GM19372 (cell line): ENCODE data around the gene MESP1.

Source experiments
- ATAC-seq: cut with Tn5 transposase; IDR thresholded peaks from one replicate; pipeline ENCODE4 v1.9.1; 2021; ENCODE audit warnings: mild to moderate bottlenecking, low read depth, moderate library complexity; ENCODE audit not compliant: unreplicated experiment

The MESP1 gene

GRCh38 chr15:89760303-89761008, 9.4 kb upstream of the MESP1 start:
- no peak for ATAC-seq

GRCh38 chr15:89759835-89760234, 8.8 kb upstream of the MESP1 start:
- no peak for ATAC-seq

DNA sequence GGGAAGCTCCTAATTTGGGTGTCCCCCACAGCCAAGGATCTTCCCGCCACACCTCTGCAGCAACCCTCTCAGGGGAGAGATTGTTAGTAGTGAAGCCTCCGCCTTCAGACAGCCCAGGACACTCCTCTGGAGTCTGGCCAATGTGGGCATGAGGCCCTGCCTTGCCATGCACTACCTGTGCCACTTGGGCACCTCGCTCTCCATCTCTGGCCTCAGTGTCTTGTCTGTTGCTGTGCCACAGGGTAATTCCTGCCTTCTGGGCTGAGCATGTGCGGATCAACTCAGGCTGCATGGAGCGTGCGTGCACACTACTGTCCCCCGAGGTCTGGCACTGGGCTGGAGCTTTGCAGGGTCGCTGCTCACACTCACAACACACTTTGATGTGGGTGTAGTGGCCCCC, 7.9 kb upstream of the MESP1 start:
- ATAC-seq, result no peak

GRCh38 chr15:89758283-89758682, 7.2 kb upstream of the MESP1 start:
- no peak for ATAC-seq

- no peak for ATAC-seq
Measured at GRCh38 chr15:89756897-89757296, 5.8 kb upstream of the MESP1 start.

- no peak for ATAC-seq
Measured at GRCh38 chr15:89755701-89756100, 4.7 kb upstream of the MESP1 start.

- ATAC-seq, result no peak
Measured at GRCh38 chr15:89754361-89755154, 3.5 kb upstream of the MESP1 start.

DNA sequence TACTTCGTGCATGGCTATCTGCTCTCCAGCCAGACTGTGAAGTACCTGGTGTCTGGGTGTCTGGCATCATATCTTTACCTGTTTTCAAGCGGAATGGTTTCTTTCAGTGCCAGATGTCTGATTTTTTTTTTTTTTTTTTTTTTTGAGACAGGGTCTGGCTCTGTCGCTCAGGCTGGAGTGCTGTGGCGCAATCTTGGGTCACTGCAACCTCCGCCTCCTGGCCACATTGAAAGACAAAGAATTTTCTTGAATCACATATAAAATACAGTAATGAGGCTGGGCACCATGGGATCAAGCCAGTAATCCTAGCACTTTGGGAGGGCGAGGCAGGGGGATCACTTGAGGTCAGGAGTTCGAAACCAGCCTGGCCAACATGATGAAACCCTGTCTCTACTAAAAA, 2.8 kb upstream of the MESP1 start:
- ATAC-seq, result no peak

GRCh38 chr15:89751748-89752147, 699 bp upstream of the MESP1 start:
- ATAC-seq, result no peak

- no peak for ATAC-seq
Measured at GRCh38 chr15:89749951-89750559, 994 bp downstream of the MESP1 start.

DNA sequence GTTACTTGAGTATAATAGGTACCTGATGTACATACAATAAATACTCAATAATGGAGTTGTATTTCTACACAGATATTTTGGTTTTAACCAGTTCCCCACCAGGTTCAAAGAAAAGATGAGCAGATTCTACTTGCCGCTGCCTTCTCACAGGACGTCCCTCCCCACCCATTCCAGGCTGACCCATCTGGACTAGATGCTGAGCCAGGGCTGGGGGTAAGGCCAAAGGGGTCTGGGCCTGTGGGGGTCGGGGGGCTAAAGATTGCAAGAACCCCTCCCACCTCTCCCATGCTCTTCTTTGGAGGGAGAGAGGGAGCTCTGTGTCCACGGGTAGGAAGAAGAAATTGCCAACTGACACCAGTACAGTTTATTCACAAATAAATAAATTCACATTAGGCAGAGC, 1.5 kb downstream of the MESP1 start:
- ATAC-seq, result no peak

DNA sequence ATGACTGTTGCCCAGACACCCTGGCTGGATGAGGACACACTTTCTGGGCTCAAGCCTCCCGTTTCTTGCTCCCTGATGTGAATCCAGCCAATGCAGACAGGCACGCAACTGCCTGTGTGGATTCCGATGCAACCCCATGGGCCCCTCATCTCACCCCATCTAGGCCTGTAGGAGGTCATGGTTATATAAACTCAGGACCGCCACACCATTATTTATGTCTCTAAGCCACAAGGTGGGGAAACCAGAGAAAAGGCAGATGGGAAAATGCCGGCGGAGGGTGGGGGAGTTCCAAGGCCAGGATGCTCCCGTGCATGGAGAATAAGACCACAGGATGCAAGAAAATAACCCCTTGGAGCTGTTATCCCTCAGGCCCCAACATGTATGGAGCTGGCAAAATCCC, 2.0 kb downstream of the MESP1 start:
- no peak for ATAC-seq

- ATAC-seq, result no peak
Measured at GRCh38 chr15:89747708-89748682, 3.1 kb downstream of the MESP1 start.

- ATAC-seq, result no peak
Measured at GRCh38 chr15:89746386-89746780, 4.7 kb downstream of the MESP1 start.

DNA sequence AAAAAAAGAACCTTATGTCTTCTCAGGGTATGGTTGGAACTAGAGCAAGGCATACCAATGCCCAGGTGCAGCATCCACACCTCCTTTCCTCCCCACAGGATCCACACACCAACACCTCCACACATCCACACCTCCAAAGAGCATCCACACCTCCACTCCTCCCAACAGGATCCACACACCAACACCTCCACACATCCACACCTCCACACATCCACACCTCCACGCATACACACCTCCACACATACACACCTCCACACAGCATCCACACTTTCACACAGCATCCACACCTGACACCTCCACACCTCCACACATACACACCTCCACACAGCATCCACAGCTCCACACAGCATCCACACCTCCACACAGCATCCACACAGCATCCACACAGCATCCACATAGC, 5.3 kb downstream of the MESP1 start:
- ATAC-seq, result no peak

DNA sequence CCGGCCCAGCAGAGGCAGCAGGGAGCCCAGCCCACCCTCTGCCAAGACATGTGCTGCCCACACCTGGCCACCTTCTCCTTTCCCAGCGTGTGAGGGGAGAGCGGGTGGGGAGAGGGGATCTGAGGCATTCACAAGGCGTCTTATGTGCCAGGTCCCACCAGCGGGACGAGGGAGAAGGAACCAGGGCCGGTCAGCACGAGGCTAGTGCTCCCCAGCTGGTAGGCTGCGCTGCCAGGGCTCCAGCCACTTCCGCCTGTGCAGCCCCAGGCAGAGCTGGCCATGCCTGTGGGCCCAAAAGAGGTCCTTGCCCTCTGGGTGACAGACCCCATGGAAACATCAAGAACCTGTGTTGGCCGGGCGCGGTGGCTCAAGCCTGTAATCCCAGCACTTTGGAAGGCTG, 5.9 kb downstream of the MESP1 start:
- no peak for ATAC-seq

GRCh38 chr15:89743594-89743993, 7.5 kb downstream of the MESP1 start:
- ATAC-seq, result no peak

- ATAC-seq, result no peak
Measured at GRCh38 chr15:89743011-89743410, 8.0 kb downstream of the MESP1 start.

DNA sequence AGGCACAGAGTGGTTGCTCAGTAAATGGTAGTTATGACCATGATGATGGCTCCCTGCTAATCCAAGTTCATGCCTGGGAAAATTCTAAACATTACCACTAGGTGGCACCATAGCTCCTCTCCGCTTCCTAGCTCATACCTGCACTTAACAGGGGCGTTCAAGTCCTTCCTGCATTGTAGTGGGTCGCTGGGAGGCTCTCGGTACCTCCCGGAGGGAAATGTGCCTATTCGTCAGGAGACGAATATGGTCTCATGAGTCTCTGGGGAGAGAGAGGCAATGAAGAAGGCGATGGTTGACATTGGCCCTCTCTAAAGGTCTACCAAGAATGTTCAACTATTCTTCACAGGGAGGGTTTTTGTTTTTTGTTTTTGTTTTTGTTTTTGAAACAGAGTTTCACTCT, 10.9 kb downstream of the MESP1 start:
- peak; percentile 62 for ATAC-seq

GRCh38 chr15:89735773-89736172, 15.3 kb downstream of the MESP1 start:
- no peak for ATAC-seq
